Stromal cell of bone marrow (primary cell): ENCODE measurements around the gene MRGPRX3.
A peak's percentile ranks its signal among the peaks of the same experiment; 100 is the strongest.

Source experiments
- DNase-seq: peaks from one replicate; pipeline ENCODE4 v3.0.0-alpha.2; 2012; ENCODE audit warnings: low read depth

The MRGPRX3 gene

DNA sequence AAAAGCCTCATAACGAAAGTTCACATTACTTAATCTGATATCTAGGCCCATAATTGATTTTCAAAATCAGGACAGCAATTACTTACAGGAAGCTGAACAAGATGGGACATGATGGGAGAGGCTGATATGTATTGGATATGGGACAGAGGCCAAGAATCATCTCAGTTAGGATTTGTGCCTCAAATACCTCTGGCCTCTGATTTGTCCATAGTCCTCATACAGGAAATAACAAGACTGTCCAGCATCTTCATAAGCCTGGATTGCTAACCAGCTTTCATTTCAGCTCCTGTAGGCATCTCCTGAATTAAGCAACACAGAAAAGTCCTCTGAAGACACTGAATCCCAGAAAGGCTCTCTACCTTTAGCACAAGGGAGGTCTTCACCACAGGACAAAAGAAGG lies 36.0 kb downstream of the MRGPRX3 start:
- no peak for DNase-seq

DNA sequence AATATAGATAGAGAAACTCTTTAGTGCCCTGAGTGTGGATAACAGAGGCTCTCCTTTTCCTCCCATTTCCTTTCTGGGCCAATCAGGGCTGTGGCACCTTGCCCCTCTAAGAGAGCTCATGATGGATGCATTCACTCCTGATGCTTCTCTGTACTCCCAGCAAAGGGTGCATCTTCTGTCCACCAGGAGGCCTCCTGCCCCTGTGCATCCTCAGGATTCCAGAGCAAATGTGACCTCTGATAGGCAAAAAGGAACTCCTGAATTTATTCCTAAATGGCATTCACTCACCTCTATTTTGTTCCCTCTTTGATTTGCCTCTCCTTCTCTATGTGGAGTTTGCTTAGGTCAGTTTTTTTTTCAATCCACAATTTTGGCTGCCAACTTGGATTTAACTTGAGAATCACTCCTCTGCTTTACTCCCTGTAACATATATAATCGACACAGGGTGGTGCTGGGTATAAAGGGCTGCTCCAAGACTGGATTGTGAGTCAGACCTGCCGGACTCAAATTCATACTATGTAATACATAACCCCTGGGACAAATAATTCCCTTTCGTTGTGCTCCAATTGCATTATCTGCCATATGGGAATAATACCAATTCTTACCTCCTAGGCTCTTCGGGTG lies 39.1 kb downstream of the MRGPRX3 start:
- DNase-seq = peak; percentile 0

DNA sequence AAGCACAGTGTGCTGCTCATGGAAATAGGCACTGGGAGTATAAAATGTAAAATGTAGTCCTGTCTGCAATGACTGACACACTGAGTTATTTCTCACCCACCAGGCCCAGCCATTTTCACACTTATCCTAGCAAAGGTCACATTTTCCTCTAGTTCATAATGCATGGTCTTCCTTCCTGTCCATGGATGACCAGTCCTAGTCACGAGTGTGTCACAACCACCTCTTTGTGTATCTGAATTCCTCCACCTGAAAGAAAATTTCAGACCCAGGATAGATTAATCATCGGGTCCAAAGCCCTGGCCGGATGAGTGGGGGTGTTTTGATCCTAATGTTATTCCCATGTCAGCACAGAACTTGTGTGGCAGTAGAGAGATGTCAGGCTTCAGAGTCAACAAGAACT lies 40.3 kb downstream of the MRGPRX3 start, which contains the start of gene MRGPRX4:
TSS of gene MRGPRX4 (plus strand) at position 172 of the 400 bp plus-strand sequence. CDS start 420 bp downstream, outside the sequence.
- no peak for DNase-seq

DNA sequence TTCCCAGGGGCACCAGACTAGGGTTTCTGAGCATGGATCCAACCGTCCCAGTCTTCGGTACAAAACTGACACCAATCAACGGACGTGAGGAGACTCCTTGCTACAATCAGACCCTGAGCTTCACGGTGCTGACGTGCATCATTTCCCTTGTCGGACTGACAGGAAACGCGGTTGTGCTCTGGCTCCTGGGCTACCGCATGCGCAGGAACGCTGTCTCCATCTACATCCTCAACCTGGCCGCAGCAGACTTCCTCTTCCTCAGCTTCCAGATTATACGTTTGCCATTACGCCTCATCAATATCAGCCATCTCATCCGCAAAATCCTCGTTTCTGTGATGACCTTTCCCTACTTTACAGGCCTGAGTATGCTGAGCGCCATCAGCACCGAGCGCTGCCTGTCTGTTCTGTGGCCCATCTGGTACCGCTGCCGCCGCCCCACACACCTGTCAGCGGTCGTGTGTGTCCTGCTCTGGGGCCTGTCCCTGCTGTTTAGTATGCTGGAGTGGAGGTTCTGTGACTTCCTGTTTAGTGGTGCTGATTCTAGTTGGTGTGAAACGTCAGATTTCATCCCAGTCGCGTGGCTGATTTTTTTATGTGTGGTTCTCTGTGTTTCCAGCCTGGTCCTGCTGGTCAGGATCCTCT lies 41.0 kb downstream of the MRGPRX3 start:
- no peak for DNase-seq
